MG63 (cell line): ENCODE results near the gene CHST12. TPM values are rescaled to one million over a fixed set of nuclear protein-coding genes. Genes with fewer than 3 reads are reported as not detected.
"Not testable (repeated sequence)": the region's sequence is repeated elsewhere in the genome, so short reads cannot be mapped to it uniquely, and the experiment has no call there.

Source experiments
- DNase-seq: peaks from one replicate; pipeline ENCODE4 v3.0.0-alpha.2; 2020
- H3K27me3 ChIP-seq: fragments of 250-450 bp; sonication (Bioruptor Pico); 2 replicates; pipeline ENCODE4 v1.5.1; 2020; ENCODE audit warnings: mild to moderate bottlenecking, moderate library complexity
- H3K36me3 ChIP-seq: fragments of 250-450 bp; sonication (Bioruptor Pico); 2 replicates; pipeline ENCODE4 v1.5.1; 2020; ENCODE audit warnings: mild to moderate bottlenecking, moderate library complexity
- H3K4me3 ChIP-seq: fragments of 250-450 bp; sonication (Bioruptor Pico); 2 replicates; pipeline ENCODE4 v1.5.1; 2020; ENCODE audit warnings: mild to moderate bottlenecking, moderate library complexity
- H3K9me3 ChIP-seq: fragments of 250-450 bp; sonication (Bioruptor Pico); 2 replicates; pipeline ENCODE4 v1.5.1; 2020; ENCODE audit warnings: mild to moderate bottlenecking, moderate library complexity
- total RNA-seq: library from RNA; depleted of rRNA; stranded (reverse); fragments of >200 nt; shearing (Covaris generic); gene quantifications from 2 replicates; pipeline ENCODE4 v1.2.3, GENCODE V29; 2014; ENCODE audit warnings: low replicate concordance

The CHST12 gene
- total RNA-seq, 1 experiment from 2014 or later = 25.5 TPM

DNA sequence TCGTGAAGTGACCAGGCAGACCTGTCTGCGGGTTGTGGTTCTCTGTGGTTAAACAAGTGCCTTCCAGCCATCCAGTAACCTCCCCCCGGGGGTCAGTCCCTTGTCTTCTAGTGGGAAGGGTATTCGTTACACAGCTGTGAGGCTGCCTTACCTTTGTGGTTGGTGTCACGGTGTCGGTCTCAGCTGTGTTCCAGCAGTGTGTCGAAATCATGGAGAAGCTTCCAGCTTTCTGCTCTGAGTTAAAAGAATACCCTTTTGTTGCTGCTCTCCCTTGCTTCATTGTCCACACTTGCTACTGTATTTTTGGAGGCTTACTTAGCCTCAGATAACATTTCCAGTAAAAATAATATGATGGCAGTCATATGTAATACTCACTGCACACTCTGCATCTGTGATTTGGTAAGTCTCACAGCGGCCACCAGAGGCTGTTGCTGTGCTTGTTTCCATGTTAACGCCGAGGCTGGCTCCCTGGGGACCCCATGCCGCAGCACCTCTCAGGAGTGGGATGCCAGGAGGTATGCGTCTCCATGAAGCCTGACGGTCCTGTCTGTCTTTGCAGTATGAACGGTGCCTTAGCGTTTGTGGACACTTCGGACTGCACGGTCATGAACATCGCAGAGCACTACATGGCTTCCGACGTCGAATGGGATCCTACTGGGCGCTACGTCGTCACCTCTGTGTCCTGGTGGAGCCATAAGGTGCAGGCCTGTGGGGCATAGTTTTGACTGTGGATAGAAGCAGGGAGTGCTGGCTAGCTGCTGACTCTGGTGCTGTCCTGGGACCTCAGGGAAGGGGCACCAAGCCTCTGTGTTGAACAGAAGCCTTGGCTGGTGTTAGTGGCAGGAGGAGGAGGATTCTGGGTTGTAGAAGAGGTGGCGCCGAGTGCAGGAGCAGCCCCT lies 28.3 kb upstream of the CHST12 start:
- no peaks in the 10 kb centered on the region for H3K9me3 ChIP-seq
- H3K36me3 ChIP-seq = peaks cover 81% of the 10 kb centered on the region
- H3K4me3 ChIP-seq = no peak overlapping the region
- no peak for DNase-seq
- H3K27me3 ChIP-seq = no peaks in the 10 kb centered on the region

GRCh38 chr7:2376351-2377154 lies 26.9 kb upstream of the CHST12 start:
- H3K27me3 ChIP-seq = no peaks in the 10 kb centered on the region
- H3K36me3 ChIP-seq = peaks cover 81% of the 10 kb centered on the region
- no peak for DNase-seq
- H3K4me3 ChIP-seq = no peak overlapping the region
- no peaks in the 10 kb centered on the region for H3K9me3 ChIP-seq

- peaks cover 77% of the 10 kb centered on the region for H3K36me3 ChIP-seq
These were observed 25.9 kb upstream of the CHST12 start for GRCh38 chr7:2377492-2377891.

GRCh38 chr7:2378125-2378524 lies 25.3 kb upstream of the CHST12 start:
- H3K4me3 ChIP-seq, H3K9me3 ChIP-seq, H3K27me3 ChIP-seq, DNase-seq: not testable (repeated sequence)
- peaks cover 74% of the 10 kb centered on the region for H3K36me3 ChIP-seq

More at GRCh38 chr7:2377492-2377891, 25.9 kb upstream of the CHST12 start:
- not testable (repeated sequence) for H3K27me3 ChIP-seq, DNase-seq, H3K9me3 ChIP-seq, H3K4me3 ChIP-seq

DNA sequence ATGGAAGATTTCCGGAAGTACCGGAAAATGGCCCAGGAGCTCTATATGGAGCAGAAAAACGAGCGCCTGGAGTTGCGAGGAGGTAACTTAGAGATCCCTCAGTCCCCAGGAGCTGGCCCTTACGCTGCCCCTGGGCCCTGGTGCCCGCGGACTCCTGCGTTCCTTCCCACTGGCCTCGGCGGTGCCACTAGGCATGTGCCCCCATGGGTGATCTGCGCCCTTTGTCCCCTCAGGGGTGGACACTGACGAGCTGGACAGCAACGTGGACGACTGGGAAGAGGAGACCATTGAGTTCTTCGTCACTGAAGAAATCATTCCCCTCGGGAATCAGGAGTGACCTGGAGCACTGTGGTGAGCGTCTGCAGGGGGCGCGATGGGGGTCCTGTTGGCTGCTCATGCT lies 24.2 kb upstream of the CHST12 start:
- Histone ChIP-seq H3K27me3 (no peaks in the 10 kb centered on the region), H3K36me3 (peaks cover 63% of the 10 kb centered on the region), H3K9me3 (no peaks in the 10 kb centered on the region), H3K4me3 (no peak overlapping the region)
- no peak for DNase-seq

DNA sequence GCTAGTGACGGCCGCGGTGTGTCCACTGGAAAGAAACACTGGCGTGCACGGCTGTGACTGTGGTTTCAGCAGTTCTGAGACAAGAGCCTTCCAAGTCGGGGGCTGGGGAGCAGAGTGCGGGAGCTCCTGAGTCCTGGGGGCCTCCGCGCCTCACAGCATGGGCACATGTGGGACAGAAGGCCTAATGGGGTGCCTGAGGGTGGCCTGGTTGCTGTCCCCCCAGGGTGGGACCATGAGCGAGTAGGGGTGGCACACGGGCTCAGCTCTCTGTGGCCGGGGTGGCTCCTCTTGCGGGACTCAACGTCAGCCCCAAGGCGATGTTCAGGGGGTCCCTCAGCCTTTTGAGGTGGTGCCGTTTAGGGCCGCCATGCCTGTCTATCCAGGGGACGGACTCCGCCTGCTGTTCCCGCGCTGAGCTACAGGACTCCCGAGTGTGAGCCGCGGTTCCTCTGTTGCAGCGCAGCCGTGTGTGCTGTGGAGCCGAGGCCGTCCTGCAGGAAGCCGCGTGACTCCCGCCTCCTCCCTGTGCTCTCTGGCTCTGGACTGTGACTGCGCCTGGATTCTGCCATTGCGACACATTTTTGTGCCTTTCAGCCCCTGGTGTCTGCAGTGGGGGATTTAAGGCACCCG lies 23.5 kb upstream of the CHST12 start:
- H3K9me3 ChIP-seq = no peaks in the 10 kb centered on the region
- peaks cover 56% of the 10 kb centered on the region for H3K36me3 ChIP-seq
- no peaks in the 10 kb centered on the region for H3K27me3 ChIP-seq
- no peak overlapping the region for H3K4me3 ChIP-seq
- no peak for DNase-seq

DNA sequence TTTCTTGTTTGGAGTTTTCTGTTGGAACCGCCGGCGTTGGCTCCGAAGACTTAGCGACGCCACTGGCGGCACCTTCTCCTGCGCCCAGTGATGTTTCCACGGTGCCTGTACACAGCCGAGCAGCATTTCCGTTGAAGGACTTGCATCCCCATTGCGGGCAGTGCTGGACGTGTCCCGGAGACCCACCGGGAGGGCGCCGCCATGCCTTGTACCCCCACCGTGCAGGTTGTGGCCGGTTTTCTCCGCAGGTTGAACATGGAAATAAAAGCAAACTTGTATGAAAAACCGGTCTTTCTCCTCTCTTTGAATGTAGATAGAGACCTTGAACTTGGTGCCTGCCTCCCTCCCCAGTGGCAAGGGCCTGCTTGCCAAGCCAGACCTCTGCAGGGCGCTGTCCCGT lies 22.9 kb upstream of the CHST12 start:
- H3K4me3 ChIP-seq = no peak overlapping the region
- H3K36me3 ChIP-seq = peaks cover 50% of the 10 kb centered on the region
- no peaks in the 10 kb centered on the region for H3K9me3 ChIP-seq
- DNase-seq = no peak
- no peaks in the 10 kb centered on the region for H3K27me3 ChIP-seq

DNA sequence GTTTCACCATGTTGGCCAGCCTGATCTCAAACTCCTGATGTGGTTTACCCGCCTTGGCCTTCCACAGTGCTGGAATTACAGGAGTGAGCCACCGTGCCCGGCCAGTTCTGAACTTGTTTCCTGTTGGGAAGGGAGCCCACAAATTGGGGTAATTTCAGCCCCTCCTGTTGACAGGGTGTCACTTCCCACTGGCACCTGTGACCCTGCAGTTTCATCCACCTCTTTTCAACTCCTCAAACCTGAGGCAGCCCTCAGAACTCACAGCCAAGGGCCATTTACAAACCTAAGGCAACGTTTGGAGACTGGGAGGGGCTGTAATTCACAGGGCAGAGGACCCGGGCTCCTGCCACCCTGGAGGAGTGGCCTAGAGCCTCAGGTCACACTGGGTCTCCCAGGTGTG lies 22.2 kb upstream of the CHST12 start:
- Histone ChIP-seq H3K4me3 (no peak overlapping the region), H3K36me3 (peaks cover 44% of the 10 kb centered on the region), H3K9me3 (no peaks in the 10 kb centered on the region), H3K27me3 (no peaks in the 10 kb centered on the region)
- no peak for DNase-seq

DNA sequence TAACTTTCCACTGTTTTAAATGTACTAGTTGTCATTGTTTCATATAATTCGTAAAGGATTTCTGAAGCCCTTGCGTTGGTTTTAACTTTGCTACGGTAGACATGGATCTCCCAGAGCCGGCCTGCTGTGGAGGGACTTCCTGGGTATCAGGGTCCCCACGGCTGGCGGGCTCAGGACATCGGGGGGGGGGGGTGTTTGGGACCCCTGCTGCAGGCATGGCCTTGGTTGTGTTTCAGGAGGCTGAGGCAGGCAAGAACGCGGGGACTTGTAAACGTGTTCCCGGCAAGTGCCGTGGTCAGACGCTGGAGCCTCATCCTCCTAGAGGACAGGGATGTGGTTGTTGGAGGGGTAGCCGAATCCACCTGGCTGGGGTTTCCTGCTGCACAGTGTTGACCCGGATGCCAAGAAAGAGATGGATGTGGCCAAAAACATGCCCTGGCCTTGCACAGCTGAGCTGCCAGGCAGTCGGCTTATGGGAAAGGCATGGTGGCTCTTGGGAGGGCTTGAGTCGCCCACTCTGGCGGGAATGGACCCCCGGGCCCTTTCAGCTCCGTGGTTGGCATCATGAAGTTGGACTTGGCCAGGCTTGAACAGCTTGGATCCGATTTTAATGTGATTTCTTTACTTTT lies 21.4 kb upstream of the CHST12 start:
- Histone ChIP-seq H3K9me3 (no peaks in the 10 kb centered on the region), H3K36me3 (peaks cover 36% of the 10 kb centered on the region)
- DNase-seq = no peak

GRCh38 chr7:2383543-2384274 lies 19.7 kb upstream of the CHST12 start:
- no peak for DNase-seq
- Histone ChIP-seq H3K36me3 (peaks cover 32% of the 10 kb centered on the region), H3K4me3 (no peak overlapping the region), H3K9me3 (no peaks in the 10 kb centered on the region), H3K27me3 (no peaks in the 10 kb centered on the region)

More for the DNA sequence above, 21.4 kb upstream of the CHST12 start:
- H3K4me3 ChIP-seq = no peak overlapping the region
- no peaks in the 10 kb centered on the region for H3K27me3 ChIP-seq

- no peak overlapping the region for H3K4me3 ChIP-seq
- peaks cover 25% of the 10 kb centered on the region for H3K36me3 ChIP-seq
- no peaks in the 10 kb centered on the region for H3K27me3 ChIP-seq
- DNase-seq = no peak
- H3K9me3 ChIP-seq = no peaks in the 10 kb centered on the region
These were observed 18.8 kb upstream of the CHST12 start for GRCh38 chr7:2384354-2385243.

GRCh38 chr7:2386122-2386521 lies 17.3 kb upstream of the CHST12 start:
- H3K36me3 ChIP-seq = peaks cover 13% of the 10 kb centered on the region
- not testable (repeated sequence) for H3K4me3 ChIP-seq, H3K27me3 ChIP-seq, H3K9me3 ChIP-seq
- DNase-seq = peak; percentile 26

- H3K27me3 ChIP-seq = no peaks in the 10 kb centered on the region
- no peak for DNase-seq
- H3K4me3 ChIP-seq = no peak overlapping the region
- peaks cover 4% of the 10 kb centered on the region; the same call in 1 of the 2 replicates for H3K36me3 ChIP-seq
- no peaks in the 10 kb centered on the region for H3K9me3 ChIP-seq
These were observed 16.3 kb upstream of the CHST12 start for GRCh38 chr7:2386964-2387669.

GRCh38 chr7:2387897-2388636 lies 15.3 kb upstream of the CHST12 start:
- H3K36me3 ChIP-seq = no peaks in the 10 kb centered on the region; the same call in 1 of the 2 replicates
- no peak overlapping the region for H3K4me3 ChIP-seq
- no peak for DNase-seq
- no peaks in the 10 kb centered on the region for H3K9me3 ChIP-seq
- H3K27me3 ChIP-seq = no peaks in the 10 kb centered on the region
